Skeletal muscle satellite cell (primary cell): ENCODE data around the gene MYH10.

Source experiments
- H3K27me3 ChIP-seq: 2 replicates; pipeline ENCODE4 v1.7.0; 2013; ENCODE audit warnings: low read length; ENCODE audit not compliant: control insufficient read depth, insufficient read depth
- H3K36me3 ChIP-seq: 2 replicates; pipeline ENCODE4 v1.7.0; 2013; ENCODE audit warnings: mild to moderate bottlenecking, control low read depth, low read length; ENCODE audit not compliant: insufficient read depth
- H3K4me1 ChIP-seq: 2 replicates; pipeline ENCODE4 v1.7.0; 2013; ENCODE audit warnings: low read length; ENCODE audit not compliant: control insufficient read depth, insufficient read depth
- H3K4me2 ChIP-seq: 2 replicates; pipeline ENCODE4 v1.7.0; 2013; ENCODE audit warnings: mild to moderate bottlenecking, low read length
- H3K4me3 ChIP-seq: 2 replicates; pipeline ENCODE4 v1.7.0; 2013; ENCODE audit warnings: low read length
- H3K9ac ChIP-seq: 2 replicates; pipeline ENCODE4 v1.7.0; 2013; ENCODE audit warnings: mild to moderate bottlenecking, low read depth, low read length, moderate library complexity
- H3K9me3 ChIP-seq: replicated peaks from 2 replicates; pipeline ENCODE4 v1.7.0; 2013; ENCODE audit warnings: mild to moderate bottlenecking, control low read depth, low read length

MYH10 gene

GRCh38 chr17:8502126-8502525 is 128.4 kb downstream of the MYH10 start:
- no peak overlapping the region for H3K4me2 ChIP-seq

GRCh38 chr17:8500609-8501008 is 129.9 kb downstream of the MYH10 start:
- H3K4me3 ChIP-seq = no peak overlapping the region
- peaks cover 19% of the 10 kb centered on the region for H3K36me3 ChIP-seq
- no peak overlapping the region for H3K4me2 ChIP-seq
- no peaks in the 10 kb centered on the region for H3K27me3 ChIP-seq
- no peaks in the 10 kb centered on the region for H3K9me3 ChIP-seq
- H3K9ac ChIP-seq = no peak overlapping the region
- H3K4me1 ChIP-seq = no peaks in the 10 kb centered on the region

More at GRCh38 chr17:8502126-8502525, 128.4 kb downstream of the MYH10 start:
- H3K4me3 ChIP-seq = no peak overlapping the region
- H3K27me3 ChIP-seq = no peaks in the 10 kb centered on the region
- H3K9me3 ChIP-seq = no peaks in the 10 kb centered on the region
- H3K9ac ChIP-seq = no peak overlapping the region
- H3K4me1 ChIP-seq = no peaks in the 10 kb centered on the region
- H3K36me3 ChIP-seq = peaks cover 11% of the 10 kb centered on the region

GRCh38 chr17:8499614-8500013 is 130.9 kb downstream of the MYH10 start:
- Histone ChIP-seq H3K4me2 (no peak overlapping the region), H3K4me1 (no peaks in the 10 kb centered on the region), H3K9ac (no peak overlapping the region), H3K27me3 (no peaks in the 10 kb centered on the region), H3K4me3 (no peak overlapping the region), H3K9me3 (no peaks in the 10 kb centered on the region), H3K36me3 (peaks cover 19% of the 10 kb centered on the region)

GRCh38 chr17:8499171-8499570 is 131.4 kb downstream of the MYH10 start:
- no peak overlapping the region for H3K9ac ChIP-seq
- H3K9me3 ChIP-seq = no peaks in the 10 kb centered on the region
- H3K4me2 ChIP-seq = no peak overlapping the region
- no peaks in the 10 kb centered on the region for H3K4me1 ChIP-seq
- H3K27me3 ChIP-seq = no peaks in the 10 kb centered on the region
- H3K4me3 ChIP-seq = no peak overlapping the region
- peaks cover 19% of the 10 kb centered on the region for H3K36me3 ChIP-seq

GRCh38 chr17:8496081-8496480 is 134.4 kb downstream of the MYH10 start:
- no peak overlapping the region for H3K4me2 ChIP-seq
- H3K9me3 ChIP-seq = no peaks in the 10 kb centered on the region
- H3K36me3 ChIP-seq = peaks cover 31% of the 10 kb centered on the region
- H3K27me3 ChIP-seq = no peaks in the 10 kb centered on the region
- H3K9ac ChIP-seq = no peak overlapping the region
- H3K4me3 ChIP-seq = no peak overlapping the region
- no peaks in the 10 kb centered on the region for H3K4me1 ChIP-seq

GRCh38 chr17:8494506-8495111 is 135.9 kb downstream of the MYH10 start:
- no peaks in the 10 kb centered on the region for H3K4me1 ChIP-seq
- no peak overlapping the region for H3K4me3 ChIP-seq
- no peaks in the 10 kb centered on the region for H3K9me3 ChIP-seq
- H3K36me3 ChIP-seq = peaks cover 39% of the 10 kb centered on the region
- H3K9ac ChIP-seq = no peak overlapping the region
- H3K4me2 ChIP-seq = no peak overlapping the region
- no peaks in the 10 kb centered on the region for H3K27me3 ChIP-seq

GRCh38 chr17:8494021-8494420 is 136.5 kb downstream of the MYH10 start:
- Histone ChIP-seq H3K36me3 (peaks cover 34% of the 10 kb centered on the region), H3K4me1 (peaks cover 4% of the 10 kb centered on the region), H3K9ac (no peak overlapping the region), H3K4me2 (no peak overlapping the region), H3K4me3 (no peak overlapping the region), H3K9me3 (no peaks in the 10 kb centered on the region), H3K27me3 (no peaks in the 10 kb centered on the region)

- Histone ChIP-seq H3K9me3 (no peaks in the 10 kb centered on the region), H3K27me3 (no peaks in the 10 kb centered on the region), H3K4me2 (no peak overlapping the region), H3K4me1 (peaks cover 13% of the 10 kb centered on the region), H3K36me3 (peaks cover 43% of the 10 kb centered on the region), H3K4me3 (no peak overlapping the region), H3K9ac (no peak overlapping the region)
Measured at GRCh38 chr17:8492121-8492520, 138.4 kb downstream of the MYH10 start.

GRCh38 chr17:8490256-8491023 is 140.1 kb downstream of the MYH10 start:
- Histone ChIP-seq H3K9ac (no peak overlapping the region), H3K9me3 (no peaks in the 10 kb centered on the region), H3K36me3 (peaks cover 37% of the 10 kb centered on the region), H3K4me3 (no peak overlapping the region), H3K27me3 (no peaks in the 10 kb centered on the region), H3K4me1 (peaks cover 13% of the 10 kb centered on the region), H3K4me2 (no peak overlapping the region)

GRCh38 chr17:8489841-8490240 is 140.7 kb downstream of the MYH10 start:
- Histone ChIP-seq H3K36me3 (peaks cover 37% of the 10 kb centered on the region), H3K4me1 (peaks cover 13% of the 10 kb centered on the region), H3K4me2 (no peak overlapping the region), H3K9me3 (no peaks in the 10 kb centered on the region), H3K4me3 (no peak overlapping the region), H3K9ac (no peak overlapping the region), H3K27me3 (no peaks in the 10 kb centered on the region)

GRCh38 chr17:8488901-8489300 is 141.6 kb downstream of the MYH10 start:
- Histone ChIP-seq H3K9ac (no peak overlapping the region), H3K27me3 (no peaks in the 10 kb centered on the region), H3K4me1 (peaks cover 13% of the 10 kb centered on the region), H3K36me3 (peaks cover 42% of the 10 kb centered on the region), H3K4me3 (no peak overlapping the region), H3K4me2 (no peak overlapping the region), H3K9me3 (no peaks in the 10 kb centered on the region)

- H3K4me1 ChIP-seq = peaks cover 13% of the 10 kb centered on the region
- no peak overlapping the region for H3K4me3 ChIP-seq
- no peak overlapping the region for H3K4me2 ChIP-seq
- peaks cover 43% of the 10 kb centered on the region for H3K36me3 ChIP-seq
- no peaks in the 10 kb centered on the region for H3K27me3 ChIP-seq
- no peak overlapping the region for H3K9ac ChIP-seq
- H3K9me3 ChIP-seq = no peaks in the 10 kb centered on the region
Measured at GRCh38 chr17:8488491-8488890, 142.0 kb downstream of the MYH10 start.
